ENCODE measurements around the gene RPS18.
A peak's percentile ranks its signal among the peaks of the same experiment; 100 is the strongest.

RPS18 gene

GRCh38 chr6:33289784-33290315 is 18.0 kb downstream of the RPS18 start:
- no peak for DNase-seq

DNA sequence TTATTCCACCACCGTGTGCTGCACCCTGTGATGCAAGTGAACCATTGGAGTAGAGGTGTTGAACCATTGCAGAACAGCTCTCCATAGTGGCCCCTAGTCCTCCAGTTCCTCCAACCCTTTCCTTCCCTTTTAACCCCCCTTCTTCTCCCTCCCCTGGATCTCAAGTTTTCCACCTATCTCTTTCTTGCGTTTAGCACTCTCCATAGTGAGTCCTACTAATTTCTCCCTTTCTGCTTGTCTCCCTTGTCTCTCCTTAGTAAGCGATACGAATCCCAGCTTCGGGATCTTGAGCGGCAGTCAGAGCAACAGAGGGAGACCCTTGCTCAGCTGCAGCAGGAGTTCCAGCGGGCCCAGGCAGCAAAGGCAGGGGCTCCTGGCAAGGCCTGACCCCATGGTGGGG is 18.6 kb downstream of the RPS18 start:
- DNase-seq: no peak

DNA sequence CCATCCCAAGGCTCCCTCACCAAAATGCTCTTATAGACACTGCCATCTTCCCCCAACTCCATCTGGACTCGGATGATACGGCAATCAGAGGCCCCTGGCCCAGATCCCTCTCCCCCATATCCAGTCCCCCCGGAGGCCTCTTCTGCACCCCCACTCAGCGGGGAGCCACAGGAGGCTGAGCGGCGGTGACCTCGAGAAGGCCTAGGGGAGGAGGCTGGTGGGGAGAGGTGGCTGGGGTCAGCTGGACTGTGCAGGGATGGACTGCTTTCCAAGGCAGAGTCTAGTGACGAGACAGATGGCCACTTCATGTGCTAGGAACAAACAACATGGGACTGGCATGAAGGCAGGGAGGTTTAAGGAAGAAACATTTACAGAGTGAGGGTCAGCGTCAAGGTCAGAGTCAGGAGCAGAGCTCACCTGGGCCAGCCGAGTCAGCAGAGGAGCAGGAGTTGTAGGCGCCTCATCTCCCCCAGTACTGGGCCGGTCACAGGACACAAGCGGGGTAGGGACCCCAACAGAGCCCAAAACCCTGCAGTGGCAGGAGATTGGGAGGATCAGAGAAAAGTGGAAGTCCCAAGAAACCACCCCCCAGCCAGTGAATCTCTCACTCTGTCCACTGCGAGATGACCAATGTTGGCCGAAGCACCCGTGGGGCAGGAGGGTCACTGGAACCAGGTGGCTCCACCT is 21.3 kb downstream of the RPS18 start:
- no peak for DNase-seq

DNA sequence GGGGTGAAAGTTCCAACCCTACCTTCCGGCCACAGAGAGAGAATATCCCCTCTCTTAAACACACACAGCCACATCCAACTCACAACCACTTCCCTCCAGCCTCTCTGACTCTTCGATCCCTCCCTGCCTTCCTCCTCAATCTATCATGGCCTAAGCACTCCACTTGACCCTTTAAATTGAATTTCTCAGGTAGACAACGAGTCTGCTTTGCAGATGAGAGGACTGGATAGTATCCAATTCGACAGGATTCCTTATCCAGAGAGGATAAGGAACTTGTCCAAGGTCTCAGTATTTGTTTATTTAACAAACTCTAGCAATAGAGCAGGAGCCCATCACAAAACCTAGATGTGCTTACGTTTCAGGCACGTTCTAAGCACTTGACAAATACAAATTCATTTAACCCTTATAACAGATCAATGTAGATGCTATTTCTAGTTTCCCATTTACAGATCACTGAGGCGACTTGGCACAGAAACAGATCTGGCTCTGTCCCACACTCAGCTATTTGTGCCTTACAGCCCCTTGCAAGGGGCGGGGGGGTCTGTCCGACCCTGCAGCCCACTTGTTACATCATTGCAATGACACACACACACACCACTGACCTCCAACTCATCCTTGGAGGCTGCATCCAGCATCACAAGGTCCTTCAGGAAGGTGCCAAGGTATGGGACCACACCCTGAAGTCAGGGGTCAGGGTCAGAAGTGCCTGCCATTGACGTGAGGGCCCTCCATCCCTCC is 22.4 kb downstream of the RPS18 start:
- no peak for DNase-seq

GRCh38 chr6:33295621-33296369 is 23.9 kb downstream of the RPS18 start:
- DNase-seq: no peak

DNA sequence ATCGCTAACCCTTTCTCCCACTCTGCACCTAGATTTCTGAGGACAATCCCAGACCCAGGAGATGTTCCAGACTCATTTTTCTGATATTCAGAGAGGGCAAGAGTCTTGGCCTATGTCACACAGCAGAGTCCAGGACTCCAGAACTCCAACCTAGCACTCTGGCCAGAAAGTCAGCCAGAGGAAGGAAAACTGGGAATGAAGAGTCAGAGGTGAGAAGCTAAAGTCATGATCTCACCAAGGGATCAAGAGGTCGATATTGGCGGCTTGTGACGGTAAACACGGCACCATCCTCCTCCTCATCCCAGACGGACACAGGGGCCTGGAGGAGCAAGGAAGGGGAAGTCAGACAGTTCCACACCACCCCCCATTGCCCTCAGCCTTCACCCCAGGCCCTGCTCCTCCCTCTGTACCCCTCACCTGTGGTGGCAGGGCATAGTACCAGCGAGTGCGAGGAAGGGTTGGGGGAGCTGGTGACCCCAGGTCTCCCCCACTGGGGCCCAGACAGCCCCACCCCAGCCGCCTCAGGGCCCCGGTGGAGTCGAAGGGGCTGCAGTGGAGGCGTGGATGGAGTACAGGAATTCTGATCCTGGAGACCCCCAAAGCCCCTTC is 25.0 kb downstream of the RPS18 start:
- no peak for DNase-seq

GRCh38 chr6:33297406-33297955 is 25.6 kb downstream of the RPS18 start:
- DNase-seq: no peak

GRCh38 chr6:33297956-33298772 is 26.3 kb downstream of the RPS18 start:
- DNase-seq: peak in 3 of 5 experiments; percentile 58 to 84 (median 61)

DNA sequence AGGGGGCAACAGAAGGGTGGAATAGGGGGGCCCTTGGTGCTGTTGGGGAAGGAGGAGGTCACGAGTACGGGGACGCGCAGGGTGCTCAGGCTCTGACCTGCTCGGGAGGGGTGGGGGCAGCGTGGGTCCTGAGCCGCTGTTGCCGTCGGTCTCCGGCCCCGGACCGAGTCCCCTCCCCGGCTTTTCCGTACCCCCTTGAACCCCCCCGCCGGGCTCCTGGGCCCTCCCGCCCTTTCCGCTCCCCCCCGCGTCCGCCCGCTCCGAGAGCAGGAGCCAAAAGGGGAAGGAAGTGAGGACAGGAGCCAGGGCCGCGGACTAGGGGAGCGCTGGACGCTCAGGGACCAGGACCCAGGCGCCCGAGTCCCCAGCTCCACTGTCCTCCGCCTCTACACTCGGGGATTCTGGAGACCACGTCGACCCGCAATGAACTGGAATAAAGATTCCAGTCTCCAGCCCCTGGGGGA is 26.9 kb downstream of the RPS18 start, which contains the start of gene RGL2:
TSS of gene RGL2 (minus strand) at position 170 of the 464 bp plus-strand sequence. CDS start 332 bp downstream, outside the sequence.
- peak in 3 of 5 experiments; percentile 38 to 79 (median 56) for DNase-seq

GRCh38 chr6:33299237-33299944 is 27.5 kb downstream of the RPS18 start:
- DNase-seq: peak; percentile 87 to 96 (median 89)

DNA sequence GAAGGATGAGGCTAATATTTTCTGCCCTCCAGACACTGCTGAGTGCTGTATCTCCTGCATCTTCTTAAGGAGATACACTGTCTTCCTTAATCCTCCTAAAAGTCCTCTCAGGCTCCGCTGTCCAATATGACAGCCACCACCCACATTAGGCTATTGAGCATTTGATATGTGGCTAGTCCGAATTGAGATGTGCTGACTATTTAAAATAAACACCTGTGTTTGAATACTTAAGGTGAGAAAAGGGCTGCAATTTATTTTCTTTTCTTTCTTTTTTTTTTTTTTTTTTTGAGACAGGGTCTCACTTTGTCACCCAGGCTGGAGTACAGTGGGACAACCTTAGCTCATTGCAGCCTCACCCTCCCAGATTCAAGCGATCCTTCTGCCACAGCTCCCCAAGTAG is 30.0 kb downstream of the RPS18 start:
- DNase-seq: no peak

- no peak for DNase-seq
Measured at GRCh38 chr6:33304216-33304615, 32.3 kb downstream of the RPS18 start.

- DNase-seq: no peak
Measured at GRCh38 chr6:33305052-33305451, 33.2 kb downstream of the RPS18 start.

DNA sequence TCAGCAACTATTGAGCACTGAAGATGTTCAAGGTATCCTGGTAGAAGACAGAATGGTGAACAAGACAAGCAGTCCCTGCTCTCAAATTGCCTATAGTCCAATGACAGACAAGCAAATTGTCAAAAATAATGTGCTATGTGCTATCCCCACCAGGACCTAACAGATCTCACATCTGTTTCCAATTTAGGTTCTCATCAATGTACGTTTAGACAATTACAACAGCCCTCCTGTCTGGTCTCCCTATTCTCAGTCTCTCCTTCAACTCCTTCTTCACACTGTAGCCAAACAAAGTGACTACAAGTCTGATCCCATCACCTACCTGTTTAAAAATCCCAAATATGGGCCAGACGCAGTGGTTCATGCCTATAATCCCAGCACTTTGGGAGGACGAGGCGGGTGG is 34.5 kb downstream of the RPS18 start:
- no peak for DNase-seq

DNA sequence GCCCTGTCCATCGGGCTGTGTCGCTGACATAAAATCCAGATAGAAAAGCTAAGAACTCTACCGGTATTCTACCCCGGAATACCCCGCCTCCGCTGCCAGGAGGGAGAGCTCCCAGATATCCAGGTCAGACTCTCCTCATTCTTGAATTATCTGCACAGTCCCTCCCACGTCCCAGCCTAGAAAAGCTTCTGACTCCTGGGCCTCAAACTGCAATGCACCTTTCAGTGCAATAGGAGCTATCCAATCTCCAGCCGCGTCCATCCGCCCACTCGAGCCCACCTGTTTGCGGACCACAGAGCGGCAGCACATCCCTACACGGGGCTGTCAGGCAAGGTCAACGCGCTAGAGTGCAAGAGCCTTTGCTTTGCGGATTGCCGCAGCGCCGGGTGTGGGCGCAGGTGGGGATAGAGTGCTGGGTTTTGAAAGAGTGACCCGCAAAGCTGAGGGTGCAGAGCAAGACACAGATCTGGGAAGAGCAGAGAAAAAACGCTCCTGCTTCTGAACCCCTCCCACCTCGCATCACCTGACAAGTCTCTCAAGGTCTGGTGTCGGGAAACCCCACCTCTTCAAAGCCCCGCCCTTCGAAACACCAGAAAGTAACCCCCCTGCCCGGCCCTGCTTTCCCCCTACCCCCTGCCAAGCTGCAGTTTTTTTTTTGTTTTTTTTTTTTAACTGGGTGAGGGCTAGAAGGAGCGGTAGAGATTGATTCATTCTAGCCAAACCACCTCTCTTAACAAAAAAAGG is 40.7 kb downstream of the RPS18 start:
- DNase-seq: peak; percentile 60 to 94 (median 79)

DNA sequence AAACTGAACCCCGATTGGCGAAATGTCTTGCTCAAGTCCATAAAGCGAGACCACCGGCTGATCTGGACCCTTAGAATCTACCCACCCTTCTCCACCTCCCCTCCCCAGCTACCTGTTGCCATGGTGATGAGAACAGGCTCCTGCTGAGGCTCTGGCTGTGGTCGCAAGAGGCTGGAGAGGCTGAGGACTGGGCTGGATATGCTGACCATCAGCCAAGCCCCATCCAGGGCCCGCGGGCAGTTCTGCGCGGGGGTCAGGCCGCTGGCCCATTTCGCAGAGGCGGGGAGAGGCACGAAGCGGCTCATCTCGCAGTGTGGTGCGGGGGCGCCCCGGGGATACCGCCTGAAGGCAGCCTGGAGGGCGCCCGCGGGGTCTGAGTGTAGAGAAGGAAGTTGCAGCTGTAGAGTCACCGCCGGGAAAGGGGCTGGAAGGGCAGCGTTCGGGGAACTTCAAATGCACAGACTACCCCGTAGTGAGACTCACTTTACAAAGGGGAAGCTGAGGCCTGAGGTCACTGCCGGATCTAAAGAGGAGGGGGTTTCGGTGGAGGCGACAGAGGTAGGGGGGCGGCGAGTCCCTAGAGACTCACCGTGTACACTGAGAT is 41.3 kb downstream of the RPS18 start:
- peak in 1 of 5 experiments; percentile 44 for DNase-seq

- DNase-seq: peak; percentile 68 to 91 (median 82)
Measured at GRCh38 chr6:33313709-33314514, 42.0 kb downstream of the RPS18 start, which contains the start of gene TAPBP. Gene TAPBP, minus strand, starts transcription at chr6:33314078. Its CDS starts 37 bp downstream, at chr6:33314041.

DNA sequence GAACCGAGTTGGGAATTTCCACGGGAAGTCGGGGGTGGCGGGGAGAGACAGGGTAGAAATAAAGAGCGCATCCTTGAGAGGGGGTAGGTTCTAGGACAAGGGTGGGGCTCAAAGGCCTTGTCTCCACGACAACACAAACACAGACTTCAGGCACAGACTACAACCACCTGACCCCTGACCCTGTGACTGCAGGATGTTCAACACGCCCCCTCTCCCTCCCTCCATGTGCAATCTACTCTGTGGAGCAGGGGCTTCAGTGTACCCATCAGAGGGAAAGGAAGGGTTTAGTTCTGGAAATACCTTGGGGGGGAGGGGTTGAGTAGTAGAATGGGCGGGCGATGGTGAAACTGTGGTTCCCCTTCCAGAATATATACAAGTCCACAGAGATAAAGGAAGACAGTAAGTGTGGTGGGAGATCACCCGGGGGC is 42.7 kb downstream of the RPS18 start:
- peak; percentile 41 to 87 (median 71) for DNase-seq

Data from T-helper 2 cell (primary cell).